DMS79 (cell line): ENCODE results near the gene SCUBE1.

Experiments used
- DNase-seq: peaks from one replicate; lab custom pipeline; 2025; lab: John Stamatoyannopoulos, UW

Gene SCUBE1

DNA sequence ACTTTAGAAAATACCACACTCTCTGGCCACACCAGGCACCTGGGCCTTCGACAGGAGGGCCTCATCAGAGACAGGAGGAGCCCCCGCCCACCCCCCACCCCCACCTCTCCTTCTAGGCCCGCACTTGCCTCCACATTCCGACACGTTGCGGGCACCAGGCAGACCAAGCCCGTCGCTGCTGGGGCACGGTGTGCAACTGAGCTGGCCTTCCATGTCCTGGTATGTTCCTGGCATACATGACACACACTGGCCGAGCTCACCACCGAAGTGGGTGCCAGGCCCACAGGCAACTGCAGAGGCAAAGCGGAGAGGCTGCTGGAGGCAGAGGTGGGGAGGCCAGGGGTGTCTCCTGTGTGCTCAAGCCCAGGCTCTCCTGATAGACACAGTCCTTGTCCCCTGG, 129.2 kb downstream of the SCUBE1 start:
- DNase-seq = no peak

DNA sequence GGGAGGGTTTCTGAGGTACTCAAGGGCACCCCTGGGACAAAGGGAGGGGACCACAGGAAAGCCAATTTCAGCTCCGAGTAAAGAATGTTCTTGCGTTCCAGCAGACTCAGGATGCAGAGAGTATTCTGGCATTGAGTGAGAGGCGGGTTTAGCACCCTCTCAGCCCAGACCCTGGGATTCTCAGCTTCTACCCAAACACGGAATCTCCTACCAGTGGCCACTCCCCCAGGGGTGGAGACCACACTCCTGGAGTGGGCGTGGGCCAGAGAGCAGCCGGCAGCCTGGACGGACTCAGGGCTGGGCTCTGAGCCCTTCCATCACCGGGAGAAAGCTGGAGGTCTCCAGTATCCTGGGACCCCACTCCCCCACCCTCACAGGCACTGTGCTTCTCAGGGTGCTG, 130.1 kb downstream of the SCUBE1 start:
- no peak for DNase-seq

DNA sequence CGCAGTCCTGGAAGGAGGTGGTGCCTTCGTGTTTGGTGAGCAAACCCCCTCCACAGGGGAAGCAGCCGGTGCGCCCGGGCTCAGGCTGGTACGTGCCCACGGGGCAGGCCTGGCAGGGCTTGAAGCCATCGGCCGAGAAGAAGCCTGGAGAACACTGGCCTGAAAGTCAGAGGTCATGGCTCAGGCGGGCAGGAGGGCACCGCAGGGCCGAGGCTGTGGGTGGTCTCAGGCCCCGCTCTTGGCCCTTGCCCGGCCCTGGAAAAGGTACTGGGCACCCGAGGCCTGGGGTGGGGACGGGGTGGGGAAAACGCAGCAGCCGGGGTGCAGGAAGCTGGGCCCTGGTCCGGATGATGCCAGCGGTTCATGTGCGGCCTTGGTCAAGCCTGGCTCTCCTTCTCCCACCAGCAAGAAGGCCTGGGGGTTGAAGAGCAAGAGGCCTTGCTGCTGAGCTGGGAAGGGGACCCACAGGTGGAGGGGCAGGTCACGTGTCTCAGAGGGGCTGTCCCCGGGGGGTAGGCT, 130.7 kb downstream of the SCUBE1 start:
- DNase-seq = no peak

DNA sequence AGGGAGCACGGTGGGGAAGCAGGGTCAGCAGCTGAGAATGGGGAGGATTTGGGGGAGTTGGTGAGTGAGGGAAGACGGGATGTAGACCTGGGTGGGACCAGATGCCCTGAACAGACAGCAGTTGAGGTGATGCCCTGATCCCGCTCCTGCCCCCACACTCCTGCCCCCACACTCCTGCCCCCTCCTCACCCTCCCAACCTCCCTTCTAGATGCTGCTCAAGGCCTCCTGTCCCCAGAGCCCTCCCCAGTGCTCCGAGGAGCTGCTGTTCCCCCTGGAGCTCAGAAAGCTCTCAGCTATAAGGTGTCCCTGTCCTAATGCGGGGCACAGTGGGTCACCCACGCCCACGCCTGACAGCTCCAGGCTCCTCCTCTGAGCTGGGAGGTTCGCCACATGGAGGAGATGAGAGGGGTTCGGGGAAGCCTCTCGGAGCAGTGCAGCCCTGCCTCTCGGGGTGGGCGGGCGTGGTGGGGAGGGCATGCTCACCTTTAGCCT, 131.2 kb downstream of the SCUBE1 start:
- DNase-seq = no peak

DNA sequence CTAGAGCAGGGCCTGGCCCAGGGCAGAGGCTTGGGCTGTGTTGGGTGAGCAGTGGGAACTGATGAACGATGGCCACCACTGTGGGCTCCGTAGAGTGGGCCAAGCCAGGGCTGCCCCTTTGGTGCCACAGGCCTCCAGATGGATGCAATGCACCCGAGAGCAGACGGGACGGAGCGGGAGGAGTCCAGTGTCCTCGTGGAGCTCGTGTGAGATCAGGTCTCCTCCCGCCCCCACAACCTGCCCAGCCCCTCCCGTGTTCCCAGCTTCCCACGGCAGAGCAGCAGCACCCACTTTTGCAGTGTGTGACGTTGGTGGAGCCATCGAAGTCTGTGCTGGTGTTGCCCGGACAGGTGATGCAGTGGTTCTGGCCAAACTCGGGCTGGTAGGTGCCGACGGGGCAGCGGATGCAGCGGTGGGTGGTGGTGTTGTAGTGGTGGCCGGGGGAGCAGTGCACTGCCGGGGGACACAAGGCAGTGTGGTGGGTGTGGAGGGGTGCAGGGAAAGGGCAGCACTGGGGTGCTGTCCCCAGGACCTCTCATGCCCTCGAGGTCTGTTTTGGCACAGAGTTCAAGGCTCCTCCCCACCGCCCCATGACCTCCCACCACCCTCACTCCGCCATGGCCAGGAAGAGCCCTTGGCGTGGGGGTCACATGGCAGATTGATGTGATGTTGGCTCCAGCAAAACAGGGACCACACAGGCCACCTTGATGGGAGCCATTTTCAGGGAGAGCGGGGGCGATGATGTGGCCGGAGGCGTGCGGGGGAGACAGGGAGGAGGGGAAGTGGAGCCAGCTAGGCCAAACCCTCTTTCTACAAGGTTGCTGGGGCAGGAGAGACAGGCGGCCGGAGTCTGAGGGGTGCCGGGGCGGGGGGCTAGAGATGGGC, 132.3 kb downstream of the SCUBE1 start:
- DNase-seq = no peak

DNA sequence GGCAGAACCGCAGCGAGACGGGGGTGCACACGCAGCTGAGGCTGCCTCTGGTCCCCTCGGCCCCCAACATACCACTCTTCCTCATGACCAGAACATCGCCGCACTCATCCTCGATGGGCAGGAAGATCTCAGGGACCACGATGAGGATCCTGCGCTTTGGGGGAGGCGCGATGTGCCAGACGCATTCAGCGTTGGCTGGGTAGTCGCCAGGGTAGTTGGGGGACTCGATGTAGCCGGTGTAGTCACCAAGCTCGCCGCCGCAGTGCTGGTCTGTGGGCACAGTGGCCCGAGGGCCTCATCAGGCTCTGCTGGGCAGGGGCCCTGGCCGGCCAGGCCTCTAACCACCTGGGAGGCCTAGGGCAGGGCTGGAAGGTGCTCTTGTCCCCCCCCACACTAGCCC, 133.2 kb downstream of the SCUBE1 start:
- DNase-seq = no peak

DNA sequence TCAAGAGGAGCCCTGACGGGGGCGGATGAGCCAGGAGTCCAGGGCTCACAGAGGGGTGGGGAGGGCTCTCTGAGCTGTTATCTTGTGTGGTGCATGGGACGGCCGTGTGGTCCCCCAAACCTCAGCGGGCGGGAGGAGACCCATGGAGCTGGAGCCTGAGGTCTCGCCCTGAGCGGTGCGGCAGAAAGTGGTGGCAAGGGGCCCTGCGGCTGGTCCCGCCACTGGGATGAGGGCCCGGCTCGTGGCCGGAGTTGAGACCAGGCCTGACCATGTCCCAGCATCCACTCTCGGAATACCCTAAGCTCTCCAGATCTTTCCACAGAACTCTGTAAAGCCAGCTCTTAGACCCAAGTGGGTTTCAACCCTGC, 133.7 kb downstream of the SCUBE1 start:
- no peak for DNase-seq

DNA sequence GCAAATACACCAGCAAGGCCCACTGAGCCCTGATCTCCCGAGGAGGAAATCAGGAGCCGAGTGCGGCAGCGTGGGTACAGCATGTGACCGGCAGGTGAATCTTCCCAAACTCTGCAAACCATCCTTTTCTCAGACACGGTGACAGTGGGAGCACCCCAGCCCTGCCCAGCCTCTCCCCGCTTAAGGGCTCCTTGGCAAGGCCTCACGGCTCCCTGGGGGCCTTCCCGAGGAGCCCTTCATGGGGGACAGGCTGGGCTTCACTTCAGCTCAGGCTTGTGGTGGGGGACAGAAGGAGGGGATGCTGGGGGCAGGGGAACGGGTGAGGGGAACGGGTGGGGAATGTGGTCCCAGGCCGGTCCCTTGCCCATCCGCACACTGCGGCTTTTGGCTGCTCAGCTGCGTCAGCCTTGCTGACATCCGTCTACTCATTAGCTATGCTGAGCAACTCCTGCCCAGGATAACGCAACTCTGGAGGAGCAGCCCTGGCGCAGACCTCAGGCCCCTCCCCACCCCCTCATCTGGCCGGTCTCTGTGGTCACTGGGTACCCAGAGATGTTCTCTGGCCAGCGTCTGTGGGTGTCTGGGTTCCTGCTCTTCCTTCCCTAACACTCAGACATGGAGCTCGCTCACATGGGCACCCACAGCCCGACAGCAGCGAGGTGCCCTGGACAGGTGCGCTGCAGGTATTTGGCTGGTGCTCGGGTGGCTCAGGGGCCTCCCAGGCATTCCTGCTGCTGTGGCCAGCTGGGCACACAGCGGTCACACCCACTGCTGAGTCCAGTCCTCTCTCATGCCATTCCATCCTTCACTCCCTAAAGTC, 134.3 kb downstream of the SCUBE1 start:
- DNase-seq = no peak

DNA sequence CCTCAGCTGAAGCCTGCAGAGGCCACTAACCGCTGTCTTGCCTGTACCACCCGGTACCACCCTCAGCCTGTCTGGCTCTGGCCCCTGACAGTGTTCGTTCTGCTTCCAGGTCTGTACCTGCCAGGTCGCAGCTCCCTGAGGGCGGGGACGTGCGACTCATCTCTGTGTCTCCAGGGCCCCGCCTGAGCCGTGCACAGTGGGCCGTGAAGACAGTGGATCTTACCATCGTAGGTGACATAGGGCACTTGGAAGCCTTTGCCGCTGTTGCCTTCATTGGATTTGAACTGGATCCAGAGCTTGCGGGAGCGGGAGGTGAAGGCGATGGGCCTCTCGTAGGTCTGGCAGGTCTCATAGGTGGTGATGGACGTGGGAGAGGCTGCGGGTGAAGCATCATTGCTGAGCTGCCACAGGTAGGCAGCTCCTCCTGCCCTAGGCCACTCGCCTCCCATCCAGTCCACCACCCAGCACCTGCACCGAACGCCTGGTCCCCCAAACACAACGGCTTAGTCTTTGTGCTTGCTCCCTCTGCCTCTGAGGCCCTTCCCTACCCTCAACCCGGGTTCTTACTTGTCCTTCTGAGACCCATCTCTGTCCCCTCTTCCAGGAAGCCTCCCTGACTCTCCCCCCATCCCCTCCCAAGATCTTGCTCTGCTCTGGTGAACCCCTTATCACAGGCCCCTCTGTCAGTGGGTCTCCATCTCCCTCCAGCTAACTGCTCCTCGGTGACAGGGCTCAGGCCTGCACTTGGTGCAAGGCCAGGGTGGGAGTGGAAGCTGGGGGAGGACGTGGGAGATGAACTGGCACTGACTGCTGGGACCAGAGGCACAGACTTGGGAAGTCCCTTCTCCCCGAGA, 135.1 kb downstream of the SCUBE1 start:
- DNase-seq = no peak

DNA sequence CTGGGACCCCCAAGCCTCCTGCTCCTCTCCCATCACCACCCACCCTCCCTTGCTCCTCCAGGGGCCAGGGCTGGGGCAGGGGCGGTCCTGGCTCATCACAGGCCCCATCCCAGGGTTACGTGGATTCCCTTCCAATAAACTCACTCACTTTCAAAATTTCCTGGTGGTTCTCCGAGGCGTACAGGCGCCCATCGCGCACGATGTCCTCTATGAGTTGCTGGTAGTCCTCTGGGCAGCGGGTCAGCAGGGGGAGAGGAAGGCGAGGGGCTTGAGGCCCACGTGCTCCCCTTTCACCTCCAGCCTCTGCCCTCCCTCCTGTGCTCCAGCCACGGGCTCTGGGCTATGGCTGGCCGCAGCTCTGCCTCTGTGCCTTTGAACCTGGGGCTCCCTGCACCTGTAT, 135.8 kb downstream of the SCUBE1 start:
- no peak for DNase-seq

DNA sequence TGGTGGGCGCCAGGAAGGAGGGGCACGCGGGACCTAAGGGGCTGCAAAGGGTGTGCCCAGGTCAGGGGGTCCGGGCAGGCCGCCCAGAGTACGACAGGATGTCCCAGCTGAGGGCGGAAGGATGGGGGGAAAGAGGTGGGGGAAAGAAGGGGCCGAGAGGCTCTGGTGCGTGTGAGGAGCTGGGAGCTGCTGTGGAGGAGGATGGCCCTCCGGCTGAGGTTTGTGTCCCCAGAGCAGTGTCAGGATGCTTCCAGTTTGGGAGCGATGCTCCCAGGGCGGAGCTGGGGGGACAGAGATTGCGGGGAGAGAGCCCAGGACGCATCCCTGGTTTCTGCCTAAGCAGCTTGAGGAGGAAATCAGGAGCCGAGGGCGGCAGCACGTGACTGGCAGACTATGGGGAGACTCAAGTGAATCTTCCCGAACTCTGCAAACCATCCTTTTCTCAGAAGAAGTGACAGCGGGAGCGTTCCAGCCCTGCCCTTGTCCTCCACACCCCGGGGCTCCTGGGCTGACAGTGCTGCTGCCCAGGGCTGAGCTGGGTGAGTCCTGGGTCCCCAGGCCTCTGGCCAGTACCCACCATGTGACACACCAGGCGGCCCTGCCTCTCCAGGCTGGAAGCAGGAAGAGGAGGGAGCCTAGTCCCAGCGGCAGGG, 136.5 kb downstream of the SCUBE1 start:
- DNase-seq = no peak

DNA sequence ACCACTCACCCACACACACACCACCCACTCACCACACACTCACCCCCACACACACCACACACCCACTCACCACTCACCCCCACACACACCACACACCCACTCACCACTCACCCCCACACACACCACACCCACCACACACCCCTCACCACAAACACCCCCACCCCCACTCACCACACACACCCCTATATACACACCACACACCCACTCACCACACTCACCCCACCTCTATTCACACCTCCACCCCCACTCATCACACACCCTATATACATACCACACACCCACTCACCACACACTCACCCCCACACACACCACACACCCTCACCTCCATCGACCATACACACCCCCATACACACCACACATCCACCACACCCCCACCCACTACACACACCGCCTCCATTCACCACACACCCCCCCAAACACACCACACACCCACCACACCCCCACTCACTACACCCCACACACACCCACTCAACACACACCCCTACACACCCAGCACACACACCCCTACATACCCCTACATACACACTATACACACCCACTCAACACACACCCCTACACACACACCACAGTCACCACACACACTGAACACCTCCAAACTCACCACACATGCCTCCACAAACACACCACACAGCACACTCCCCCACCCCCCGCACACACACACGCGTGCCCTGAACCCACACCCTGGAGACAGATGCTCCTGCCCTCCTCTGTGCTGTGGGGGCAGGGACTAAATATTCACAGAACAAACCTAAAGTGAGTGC, 137.2 kb downstream of the SCUBE1 start:
- no peak for DNase-seq

DNA sequence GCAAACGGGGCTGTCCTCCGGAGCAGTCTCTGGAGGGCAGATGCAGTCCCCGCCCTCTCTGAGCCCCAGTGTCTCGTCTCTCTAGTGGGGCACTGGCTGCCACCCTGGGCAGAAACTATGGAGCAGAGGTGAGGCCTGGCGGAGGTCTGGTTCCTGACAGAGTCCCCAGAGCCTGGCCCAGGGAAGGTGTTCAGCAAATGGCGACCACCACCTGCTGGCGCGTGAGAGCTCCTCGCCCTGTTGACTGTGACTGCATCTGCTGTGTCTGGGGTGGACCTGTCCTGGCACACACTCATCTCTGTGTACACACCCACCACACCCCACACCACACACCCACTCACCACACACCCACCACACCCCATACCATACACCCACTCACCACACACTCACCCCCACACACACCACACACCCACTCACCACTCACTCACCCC, 137.9 kb downstream of the SCUBE1 start:
- DNase-seq = no peak

DNA sequence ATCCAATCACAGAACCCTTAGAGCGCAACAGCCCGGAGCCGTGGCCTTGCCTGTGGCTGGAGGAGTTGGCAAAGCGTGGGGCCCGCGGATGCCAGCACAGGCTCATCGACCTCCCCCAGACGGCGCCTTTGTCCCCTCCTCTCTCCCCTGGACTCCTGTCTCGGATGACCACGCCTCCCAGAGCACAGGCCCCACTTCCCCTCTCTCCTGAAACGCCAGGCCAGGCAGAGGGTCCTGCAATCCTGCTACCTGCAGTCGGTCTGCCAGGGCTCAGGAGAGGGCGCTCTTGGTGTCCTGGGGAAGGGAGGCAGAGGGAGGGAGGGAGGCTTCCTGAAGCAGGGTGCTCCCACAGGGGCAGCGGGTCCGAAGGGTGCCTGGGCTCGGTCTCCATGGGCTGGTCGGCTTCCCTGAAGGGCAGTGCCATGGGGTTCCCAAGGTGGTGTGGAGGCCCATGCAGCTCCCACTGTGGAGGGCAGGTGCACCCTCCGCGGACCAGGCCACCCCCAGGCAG, 139.6 kb downstream of the SCUBE1 start:
- no peak for DNase-seq

DNA sequence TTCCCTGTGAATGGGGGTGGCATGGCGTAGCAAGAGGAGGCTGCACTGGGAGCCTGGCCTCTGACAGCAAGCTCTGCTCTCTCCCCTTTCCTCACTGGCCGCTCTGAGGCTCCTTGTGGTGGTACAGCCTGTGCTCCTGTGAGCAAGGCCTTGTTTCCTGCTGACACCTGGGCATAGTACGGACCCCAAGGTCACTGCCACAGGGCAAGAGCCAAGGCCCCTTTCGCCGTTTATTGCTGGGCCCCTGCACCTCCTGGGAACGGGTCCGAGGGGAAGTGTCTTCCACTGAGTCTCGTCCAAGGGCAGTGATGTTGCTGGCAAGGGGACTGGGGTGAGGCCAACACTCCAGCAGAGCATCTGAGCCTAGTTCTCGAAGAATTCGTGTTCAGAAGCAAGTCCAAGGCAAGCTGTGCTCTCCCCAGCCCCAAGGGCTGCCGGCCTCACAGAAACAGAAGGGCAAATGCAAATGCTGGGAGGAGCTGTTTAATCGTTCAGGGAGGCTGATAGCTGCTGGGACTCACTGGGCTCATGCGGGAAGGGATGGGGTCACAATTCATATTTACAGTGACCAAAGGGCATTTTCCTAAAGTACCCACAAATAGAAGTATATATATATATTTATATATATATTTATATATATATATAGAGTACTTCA, 140.3 kb downstream of the SCUBE1 start:
- no peak for DNase-seq

DNA sequence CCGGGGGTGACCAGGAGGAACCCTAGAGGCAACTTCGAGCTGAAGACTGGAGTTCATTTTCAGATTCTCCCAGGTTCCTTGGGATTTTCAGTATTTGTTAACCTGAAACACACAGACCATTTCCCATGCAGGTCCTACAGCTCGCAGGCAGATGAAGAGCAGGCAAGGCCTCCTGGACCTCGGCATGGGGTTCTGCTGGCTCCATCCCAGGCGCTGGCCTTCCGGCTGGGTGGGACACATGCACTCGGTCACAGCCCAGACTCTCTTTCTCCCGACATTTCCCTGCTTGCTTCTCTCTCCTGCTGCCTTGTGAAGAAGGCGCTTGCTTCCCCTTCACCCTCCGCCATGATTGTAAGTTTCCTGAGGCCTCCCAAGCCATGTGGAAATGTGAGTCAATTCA, 140.8 kb downstream of the SCUBE1 start:
- no peak for DNase-seq

DNA sequence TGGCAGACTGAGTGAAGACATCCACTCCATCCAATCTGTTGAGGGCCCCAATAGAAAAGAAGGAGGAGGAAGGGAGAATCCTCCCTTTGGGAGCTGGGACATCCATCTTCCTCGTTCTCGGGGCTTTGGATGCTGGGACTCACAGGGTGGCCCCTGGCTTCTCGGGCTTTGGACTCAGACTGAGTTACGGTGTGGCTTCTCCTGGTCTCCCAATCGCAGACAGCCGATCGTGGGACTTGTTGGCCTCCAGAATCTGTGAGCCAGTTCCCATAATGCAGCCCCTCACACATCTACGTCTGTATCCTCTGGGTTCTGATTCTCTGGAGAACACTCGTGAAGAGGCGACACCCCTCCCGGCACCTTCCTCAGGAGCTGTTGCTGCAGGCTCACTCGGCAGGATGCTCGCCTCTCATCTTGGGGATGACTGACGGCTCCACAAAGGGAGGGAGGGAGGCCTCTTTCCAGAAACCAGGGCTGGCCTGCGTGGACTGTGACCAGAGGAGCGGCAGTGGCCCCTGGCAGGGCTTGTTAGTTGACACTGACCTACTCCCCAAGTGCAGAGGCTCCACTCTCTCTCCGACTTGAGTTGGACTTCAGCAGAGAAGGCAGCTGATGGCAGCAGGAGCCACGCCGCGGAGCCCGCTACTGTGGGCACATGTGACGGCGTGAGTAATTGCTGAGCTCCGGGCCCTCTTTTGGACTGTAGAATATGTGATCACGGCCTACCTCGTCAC, 141.5 kb downstream of the SCUBE1 start:
- DNase-seq = no peak

DNA sequence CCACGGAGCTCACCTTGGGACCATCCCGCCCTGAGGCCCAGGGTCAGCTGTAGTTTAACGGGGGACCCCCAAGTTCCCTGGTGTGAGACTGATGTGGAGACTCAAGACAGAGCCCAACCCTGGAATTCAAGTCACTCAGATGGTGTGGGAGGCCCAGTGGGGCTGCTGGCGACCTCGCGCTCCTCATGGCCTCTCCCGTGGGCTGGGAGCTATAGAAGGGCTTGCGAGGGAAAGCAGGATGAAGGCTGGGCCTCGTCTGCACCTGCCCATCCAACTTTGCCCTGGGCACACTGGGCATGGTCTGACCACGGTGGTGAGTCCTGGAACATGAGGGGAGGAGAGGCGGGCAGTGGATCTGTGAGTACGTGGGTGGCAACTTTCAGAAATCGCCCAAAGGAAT, 142.6 kb downstream of the SCUBE1 start:
- DNase-seq = no peak

DNA sequence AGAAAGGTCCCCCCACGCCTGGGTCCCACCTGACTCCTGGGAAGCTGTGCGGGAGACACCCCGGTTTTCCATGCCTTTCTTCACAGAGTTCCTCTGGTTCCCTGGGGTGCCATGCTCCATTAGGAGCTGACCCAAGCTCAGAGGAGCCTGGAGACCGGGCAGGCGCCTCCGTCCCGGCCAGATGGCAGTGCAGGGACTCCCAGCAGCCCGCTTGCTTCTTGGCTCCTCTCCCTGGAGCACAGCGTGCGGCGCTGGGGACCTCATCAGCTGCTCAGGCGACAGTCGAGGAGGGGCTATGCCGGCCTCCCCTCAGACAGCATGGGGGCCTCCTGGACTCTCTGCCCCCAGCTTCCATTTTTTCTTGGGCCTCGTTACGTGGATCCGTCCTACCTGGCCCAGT, 143.1 kb downstream of the SCUBE1 start:
- DNase-seq = no peak
